WTC11 (cell line): ENCODE results near the gene CCN6. TPM values are rescaled to one million over a fixed set of nuclear protein-coding genes. Genes with fewer than 3 reads are reported as not detected.

ENCODE experiments used
- ATAC-seq: fragments of 200-7000 bp; cut with Tn5 transposase; 2 replicates; pipeline ENCODE4 v1.10.0; 2021; ENCODE audit warnings: mild to moderate bottlenecking, moderate library complexity
- CTCF ChIA-PET: fragments of 300-600 bp; sonication (Branson Sonifier 250); formaldehyde crosslinking; loops from one replicate; lab custom pipeline; 2021; ENCODE audit warnings: antibody characterized with exemption; lab: Charles Lee
- POLR2A ChIA-PET: fragments of 350-600 bp; sonication (Branson Sonifier 250); formaldehyde crosslinking; loops from one replicate; lab custom pipeline; 2021; ENCODE audit warnings: antibody characterized with exemption; lab: Charles Lee
- DNase-seq: peaks from one replicate; pipeline ENCODE4 v3.0.0; 2021; ENCODE audit warnings: low spot score
- H3K27ac Mint-ChIP-seq: 2 replicates; pipeline ENCODE4 v1.8.0; 2021; ENCODE audit warnings: mixed read lengths
- H3K27me3 Mint-ChIP-seq: 2 replicates; pipeline ENCODE4 v1.8.0; 2021; ENCODE audit warnings: low read depth, mild to moderate bottlenecking, moderate library complexity, mixed read lengths
- H3K36me3 Mint-ChIP-seq: 2 replicates; pipeline ENCODE4 v1.8.0; 2021; ENCODE audit warnings: mixed read lengths
- H3K4me1 Mint-ChIP-seq: 2 replicates; pipeline ENCODE4 v1.8.0; 2022; ENCODE audit warnings: mixed read lengths
- H3K4me3 Mint-ChIP-seq: 2 replicates; pipeline ENCODE4 v1.8.0; 2021; ENCODE audit warnings: mild to moderate bottlenecking, moderate library complexity, mixed read lengths
- H3K9me3 Mint-ChIP-seq: 2 replicates; pipeline ENCODE4 v1.8.0; 2021; ENCODE audit warnings: mixed read lengths
- CBFB ChIP-seq: sonication (generic); formaldehyde crosslinking; IDR thresholded peaks from 2 replicates; pipeline ENCODE4 v1.8.1; 2022; ENCODE audit warnings: mild to moderate bottlenecking, low read depth, missing genetic modification reagents
- ELF4 ChIP-seq: sonication (generic); formaldehyde crosslinking; IDR thresholded peaks from 2 replicates; pipeline ENCODE4 v1.8.1; 2022; ENCODE audit warnings: low read depth, mild to moderate bottlenecking, moderate library complexity, missing genetic modification reagents
- FOXJ3 ChIP-seq: sonication (generic); formaldehyde crosslinking; IDR thresholded peaks from 2 replicates; pipeline ENCODE4 v1.9.0; 2021; ENCODE audit warnings: missing genetic modification reagents, mild to moderate bottlenecking, borderline replicate concordance
- HMGA2 ChIP-seq: fragments of 250-450 bp; sonication (Bioruptor Pico); IDR thresholded peaks from 2 replicates; pipeline ENCODE4 v1.4.0; 2021; ENCODE audit warnings: mild to moderate bottlenecking, moderate library complexity
- HMGXB4 ChIP-seq: sonication (generic); formaldehyde crosslinking; IDR thresholded peaks from 2 replicates; pipeline ENCODE4 v1.8.1; 2023; ENCODE audit warnings: mild to moderate bottlenecking, moderate library complexity, missing genetic modification reagents
- NFATC4 ChIP-seq: fragments of 250-450 bp; sonication (Bioruptor Pico); IDR thresholded peaks from 2 replicates; pipeline ENCODE4 v1.9.0; 2021; ENCODE audit warnings: mild to moderate bottlenecking
- NFE2L1 ChIP-seq: sonication (generic); formaldehyde crosslinking; IDR thresholded peaks from 2 replicates; pipeline ENCODE4 v1.8.1; 2023; ENCODE audit warnings: missing genetic modification reagents
- SMAD3 ChIP-seq: sonication (generic); formaldehyde crosslinking; IDR thresholded peaks from 2 replicates; pipeline ENCODE4 v1.8.0; 2022; ENCODE audit warnings: missing genetic modification reagents, mild to moderate bottlenecking, borderline replicate concordance
- USF2 ChIP-seq: sonication (generic); formaldehyde crosslinking; IDR thresholded peaks from 2 replicates; pipeline ENCODE4 v1.8.1; 2023; ENCODE audit warnings: mild to moderate bottlenecking, missing genetic modification reagents, moderate library complexity
- ZNF219 ChIP-seq: sonication (generic); formaldehyde crosslinking; IDR thresholded peaks from 2 replicates; pipeline ENCODE4 v1.8.0; 2023; ENCODE audit warnings: missing genetic modification reagents, mild to moderate bottlenecking, borderline replicate concordance
- ZNF423 ChIP-seq: fragments of 250-450 bp; sonication (Bioruptor Pico); IDR thresholded peaks from 2 replicates; pipeline ENCODE4 v2.1.2; 2022; ENCODE audit warnings: mild to moderate bottlenecking, moderate library complexity
- ZNF512 ChIP-seq: sonication (generic); formaldehyde crosslinking; IDR thresholded peaks from 2 replicates; pipeline ENCODE4 v1.8.1; 2022; ENCODE audit warnings: missing genetic modification reagents, borderline replicate concordance
- ZNF671 ChIP-seq: fragments of 250-450 bp; sonication (Bioruptor Pico); IDR thresholded peaks from 2 replicates; pipeline ENCODE4 v1.8.0; 2021; ENCODE audit warnings: mild to moderate bottlenecking
- total RNA-seq: library from RNA; stranded (reverse); gene quantifications from 3 replicates; pipeline ENCODE4 v1.2.3, GENCODE V29; 2021
- TF ChIP-seq, protein P1 (sequence below): fragments of 250-450 bp; sonication (Bioruptor Pico); conservative IDR thresholded peaks from 2 replicates; pipeline ENCODE4 v1.9.0; 2021; ENCODE audit warnings: mild to moderate bottlenecking

The CCN6 gene
- total RNA-seq, 1 experiment from 2014 or later = not detected

DNA sequence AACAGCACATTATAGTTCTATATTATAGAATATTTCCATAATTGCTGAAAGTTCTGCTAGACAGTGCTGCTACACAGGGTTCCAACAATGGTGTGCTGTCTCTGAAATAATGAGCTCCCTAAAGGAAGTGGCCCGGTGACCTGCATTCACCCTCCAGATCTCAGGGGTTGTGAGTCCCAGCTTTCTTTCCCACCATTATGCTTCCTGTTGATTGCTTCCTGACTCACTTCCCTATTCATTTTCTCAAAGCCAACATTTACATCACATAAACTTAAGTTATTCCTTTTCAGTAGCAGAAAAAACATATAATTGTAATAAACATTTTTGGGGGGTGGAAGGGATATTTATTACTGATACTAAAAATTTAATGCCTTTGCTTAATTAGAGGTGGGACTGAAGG, 12.9 kb upstream of the CCN6 start:
- Mint-ChIP-seq H3K36me3 (no peaks in the 10 kb centered on the region), H3K27me3 (no peaks in the 10 kb centered on the region)
- ATAC-seq = no peak
- TF ChIP-seq ELF4 (CRISPR knock-in tag) (no peak), FOXJ3 (no peak), ZNF423 (no peak), ZNF512 (CRISPR knock-in tag) (no peak), SMAD3 (CRISPR knock-in tag) (no peak), ZNF219 (no peak), ZNF671 (CRISPR knock-in tag) (no peak), NFE2L1 (CRISPR knock-in tag) (no peak), HMGA2 (CRISPR knock-in tag) (no peak), CBFB (CRISPR knock-in tag) (no peak)
- TF ChIP-seq, protein P1, sequence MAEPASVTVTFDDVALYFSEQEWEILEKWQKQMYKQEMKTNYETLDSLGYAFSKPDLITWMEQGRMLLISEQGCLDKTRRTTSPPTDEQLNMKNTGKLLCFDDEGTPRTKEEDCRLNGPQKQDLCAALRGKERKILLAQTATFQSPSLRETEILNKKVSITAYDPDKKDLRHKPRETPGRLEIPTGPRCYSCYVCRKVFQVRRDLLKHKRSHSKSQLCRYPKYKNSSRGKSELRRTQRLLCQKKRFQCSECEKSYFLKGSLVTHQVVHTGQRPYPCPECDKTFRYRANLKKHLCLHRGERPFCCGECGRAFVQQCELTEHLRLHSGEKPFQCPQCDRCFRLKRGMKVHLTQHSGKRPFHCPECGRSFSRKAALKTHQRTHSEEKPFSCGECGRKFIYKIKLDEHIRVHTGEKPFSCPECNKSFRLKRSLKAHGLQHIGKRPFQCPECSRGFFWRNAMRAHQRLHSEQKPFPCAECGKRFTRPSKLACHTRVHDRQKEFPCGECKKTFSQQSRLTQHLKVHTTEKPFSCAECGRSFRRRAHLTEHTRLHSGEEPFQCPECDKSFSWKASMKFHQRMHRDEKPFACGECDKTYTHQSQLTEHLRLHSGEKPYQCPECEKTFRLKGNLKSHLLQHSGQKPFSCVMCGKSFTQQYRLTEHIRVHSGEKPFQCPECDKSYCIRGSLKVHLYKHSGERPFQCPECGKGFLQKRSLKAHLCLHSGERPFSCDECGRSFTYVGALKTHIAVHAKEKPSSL (CRISPR knock-in tag) = no peak
- TF ChIP-seq, all 79 proteins: peak for 0
- POLR2A ChIA-PET = no interaction called here
- no peaks in the 10 kb centered on the region for H3K9me3 Mint-ChIP-seq
- H3K27ac Mint-ChIP-seq = no peak overlapping the region
- H3K4me1 Mint-ChIP-seq = peaks cover 8% of the 10 kb centered on the region
- CTCF ChIA-PET = interaction anchor here (0.8 to 2.6 kb wide), 9 partner anchors 9 to 782 kb away, joined by 3 to 19 read pairs (median 4); partner anchors contain the start of gene TRAF3IP2
- H3K4me3 Mint-ChIP-seq = no peak overlapping the region
- DNase-seq = no peak

- TF ChIP-seq HMGXB4 (CRISPR knock-in tag) (no peak), USF2 (CRISPR knock-in tag) (no peak), NFATC4 (CRISPR knock-in tag) (no peak)
- TF ChIP-seq, all 79 proteins: peak for 0
- no peak for DNase-seq
- Mint-ChIP-seq H3K9me3 (peaks cover under 1% of the 10 kb centered on the region; the same call in 1 of the 2 replicates), H3K4me1 (peaks cover 8% of the 10 kb centered on the region), H3K4me3 (no peak overlapping the region), H3K27ac (no peak overlapping the region), H3K27me3 (no peaks in the 10 kb centered on the region), H3K36me3 (no peaks in the 10 kb centered on the region)
- POLR2A ChIA-PET = interaction anchor here (0.6 kb wide), 1 partner anchor 240 kb away, joined by 3 read pairs; no protein-coding TSS in a partner anchor
- CTCF ChIA-PET = interaction anchor here (0.6 to 2.6 kb wide), 11 partner anchors 8 to 782 kb away, joined by 3 to 19 read pairs (median 4); partner anchors contain the start of gene TRAF3IP2
- no peak for ATAC-seq
Measured at GRCh38 chr6:112041535-112041934, 12.4 kb upstream of the CCN6 start.
